Hematopoietic multipotent progenitor cell (in vitro differentiated cells): ENCODE measurements around the gene CTNNA1. TPM values are rescaled to one million over a fixed set of nuclear protein-coding genes. Genes with fewer than 3 reads are reported as not detected.

ENCODE experiments used
- DNase-seq, 3 donors: peaks; one replicate each; pipeline ENCODE4 v3.0.0-alpha.2; 2011 to 2015; ENCODE audit warnings: low read depth in 2 of 3, low spot score in 2 of 3
- total RNA-seq: library from RNA; depleted of rRNA; stranded (reverse); fragments of >200 nt; gene quantifications from one replicate; pipeline ENCODE4 v1.2.3, GENCODE V29; 2012

Gene CTNNA1
- total RNA-seq, 1 donor, result 141 TPM

DNA sequence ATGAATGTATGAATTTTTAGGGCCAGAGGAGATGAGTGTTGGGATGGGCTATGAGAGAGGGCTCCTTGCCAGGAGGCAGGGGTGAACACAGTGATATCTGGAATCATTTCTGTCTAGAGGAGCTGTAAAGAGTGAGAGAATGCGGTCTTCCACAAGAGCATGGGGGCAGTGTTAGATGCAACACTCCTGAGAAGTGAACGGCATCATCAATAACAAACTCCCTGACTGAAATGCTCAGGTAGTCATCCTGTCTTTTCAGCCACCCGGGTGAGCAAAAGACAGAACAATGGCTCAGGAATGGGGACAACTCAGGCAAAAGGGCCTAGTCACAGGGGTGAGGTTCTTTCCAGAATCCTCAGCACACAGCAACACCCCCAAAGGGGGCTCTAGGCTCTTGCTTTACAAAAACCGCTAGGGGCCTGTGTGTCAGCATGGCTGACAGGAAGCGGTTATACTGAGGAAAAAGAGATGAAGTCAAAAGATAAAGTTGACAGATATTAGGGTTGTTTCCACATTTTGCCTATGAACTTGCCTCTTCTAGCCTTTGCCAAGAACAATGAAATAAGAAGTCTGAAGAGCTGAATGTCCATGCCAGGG, 226.6 kb downstream of the CTNNA1 start:
- DNase-seq, result peak in 2 of 3 donors; percentile 57 to 84

DNA sequence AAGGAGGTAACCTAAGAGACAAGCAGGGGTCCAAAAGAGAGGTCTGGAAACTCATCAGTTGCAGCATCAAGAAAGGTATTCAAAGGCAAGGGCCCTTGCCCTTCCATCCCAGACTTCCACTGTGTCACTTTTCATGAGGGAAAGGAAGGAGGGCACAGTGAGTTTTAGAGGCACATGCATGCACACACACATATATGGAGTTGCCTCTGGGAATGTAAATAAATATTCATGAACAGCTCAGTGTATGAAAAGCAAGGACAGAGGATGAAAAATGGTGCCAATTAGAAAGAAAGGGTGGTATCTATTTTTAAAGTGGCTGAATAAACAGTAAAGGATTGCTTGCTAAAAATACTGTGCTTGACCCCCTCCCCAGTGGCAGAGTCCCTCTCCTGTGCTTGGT, 227.2 kb downstream of the CTNNA1 start:
- DNase-seq, result no peak

- DNase-seq, result no peak
Measured at GRCh38 chr5:138981131-138981530, 227.9 kb downstream of the CTNNA1 start.

DNA sequence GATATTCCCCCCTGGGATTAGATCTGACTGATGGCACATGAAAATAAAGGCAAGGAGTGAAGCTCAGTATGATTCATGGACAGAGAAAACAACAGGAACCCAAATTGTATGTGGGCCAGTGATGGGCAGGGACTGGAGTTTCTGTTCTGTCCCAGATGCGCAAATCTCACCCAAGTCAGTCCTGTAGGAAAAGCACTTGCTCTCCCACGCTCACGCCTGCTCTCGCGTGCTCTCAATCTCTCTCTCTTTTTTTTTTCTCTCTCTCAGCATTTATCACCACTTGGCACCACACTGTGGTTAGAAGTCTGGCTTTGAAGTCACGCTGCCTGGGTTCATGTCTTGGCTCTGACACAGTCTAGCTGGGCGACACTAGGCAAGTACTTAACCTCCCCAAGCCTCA, 228.4 kb downstream of the CTNNA1 start:
- DNase-seq, result peak in 2 of 3 donors; percentile 20 to 35

DNA sequence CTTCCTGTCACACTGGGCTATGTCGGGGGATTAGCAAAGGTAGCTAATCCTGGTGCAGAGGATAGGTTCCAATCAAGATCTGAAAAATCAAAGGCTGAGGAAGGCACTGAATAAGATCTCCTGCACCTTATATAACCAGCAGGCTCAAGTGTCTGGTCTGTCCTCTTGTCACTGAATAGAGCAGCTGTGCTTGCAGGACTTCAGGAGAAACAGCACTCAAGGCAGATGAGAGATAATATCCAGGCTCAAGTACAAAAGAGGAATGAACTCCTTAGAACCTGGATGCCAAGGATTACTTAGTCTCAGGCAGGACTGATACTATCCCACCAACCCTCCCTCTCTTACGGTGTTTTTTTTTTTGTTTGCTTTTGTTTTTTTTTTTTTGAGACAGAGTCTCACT, 230.8 kb downstream of the CTNNA1 start:
- DNase-seq, result no peak

Other genes starting within 250 kb of the CTNNA1 start
- gene ETF1, start 210.2 kb upstream of the CTNNA1 start, total RNA-seq, result 56.3 TPM
- gene HSPA9, start 178.0 kb upstream of the CTNNA1 start, total RNA-seq, result 222 TPM
- 0.27 TPM for gene LRRTM2, start 121.9 kb downstream of the CTNNA1 start, total RNA-seq